Measurements from ENCODE around the gene CADM4.
"Not testable (repeated sequence)": the region's sequence is repeated elsewhere in the genome, so short reads cannot be mapped to it uniquely, and the experiment has no call there.

Gene CADM4

GRCh38 chr19:43605875-43606568 lies 33.6 kb downstream of the CADM4 start:
- DNase-seq = no peak

DNA sequence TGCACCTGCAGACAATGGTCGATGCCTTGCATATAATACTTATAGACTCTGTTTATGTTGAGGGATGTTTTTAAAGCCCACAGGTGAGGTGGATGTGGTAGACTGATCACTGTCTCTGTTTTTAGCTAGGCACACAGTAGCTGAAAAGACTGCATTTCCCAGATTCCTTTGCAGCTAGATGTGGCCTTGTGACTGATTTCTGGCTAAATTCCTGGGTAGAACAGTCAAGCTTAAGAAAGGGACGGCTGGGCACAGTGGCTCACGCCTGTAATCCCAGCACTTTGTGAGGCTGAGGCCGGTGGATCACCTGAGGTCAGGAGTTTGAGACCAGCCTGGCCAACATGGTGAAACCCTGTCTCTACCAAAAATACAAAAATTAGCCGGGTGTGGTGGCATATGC lies 39.3 kb downstream of the CADM4 start:
- DNase-seq = not testable (repeated sequence)

GRCh38 chr19:43599635-43600295 lies 39.9 kb downstream of the CADM4 start:
- DNase-seq = no peak

DNA sequence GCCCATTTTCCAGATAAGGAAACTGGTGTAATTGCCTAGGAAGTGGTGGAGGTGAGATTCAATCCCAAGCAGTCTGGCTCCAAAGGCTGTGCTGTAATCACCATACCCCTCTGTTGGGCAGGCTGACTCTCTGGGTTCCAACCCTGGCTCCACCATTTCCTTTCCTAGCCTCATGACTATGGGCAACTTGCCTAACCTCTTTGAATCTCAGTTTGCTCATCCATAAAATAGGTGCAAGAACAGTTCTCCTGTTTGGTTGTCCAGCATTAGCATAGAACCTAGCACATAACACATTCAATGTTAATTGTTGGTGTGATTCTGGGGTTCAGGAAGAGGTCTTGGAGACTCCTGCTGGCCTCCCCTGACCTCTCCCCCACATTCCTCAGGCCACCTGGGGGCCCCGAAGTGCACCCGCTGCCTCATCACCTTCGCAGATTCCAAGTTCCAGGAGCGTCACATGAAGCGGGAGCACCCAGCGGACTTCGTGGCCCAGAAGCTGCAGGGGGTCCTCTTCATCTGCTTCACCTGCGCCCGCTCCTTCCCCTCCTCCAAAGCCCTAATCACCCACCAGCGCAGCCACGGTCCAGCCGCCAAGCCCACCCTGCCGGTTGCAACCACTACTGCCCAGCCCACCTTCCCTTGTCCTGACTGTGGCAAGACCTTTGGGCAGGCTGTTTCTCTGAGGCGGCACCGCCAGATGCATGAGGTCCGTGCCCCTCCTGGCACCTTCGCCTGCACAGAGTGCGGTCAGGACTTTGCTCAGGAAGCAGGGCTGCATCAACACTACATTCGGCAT lies 41.0 kb downstream of the CADM4 start:
- DNase-seq = no peak

DNA sequence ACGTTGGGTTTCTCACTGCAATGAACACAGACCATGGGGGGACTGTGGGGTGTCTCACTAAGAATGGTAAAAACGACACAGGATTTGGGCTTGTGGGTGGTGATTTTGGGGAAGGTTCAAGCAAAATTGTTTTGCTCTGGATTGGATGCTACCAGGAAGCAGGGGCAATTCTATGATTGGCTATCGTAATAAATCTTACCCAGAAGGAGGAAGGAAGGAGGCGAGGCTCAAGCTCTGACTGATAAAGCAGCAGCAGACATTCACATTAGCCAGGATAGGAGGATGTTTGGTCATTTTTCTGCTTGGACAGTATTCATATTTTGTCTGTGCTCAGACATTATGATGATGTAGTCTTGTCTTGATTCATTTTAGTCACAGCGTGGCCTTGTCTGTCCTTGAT lies 41.8 kb downstream of the CADM4 start:
- no peak for DNase-seq

- DNase-seq = no peak
Measured at GRCh38 chr19:43596842-43597461, 42.7 kb downstream of the CADM4 start.

DNA sequence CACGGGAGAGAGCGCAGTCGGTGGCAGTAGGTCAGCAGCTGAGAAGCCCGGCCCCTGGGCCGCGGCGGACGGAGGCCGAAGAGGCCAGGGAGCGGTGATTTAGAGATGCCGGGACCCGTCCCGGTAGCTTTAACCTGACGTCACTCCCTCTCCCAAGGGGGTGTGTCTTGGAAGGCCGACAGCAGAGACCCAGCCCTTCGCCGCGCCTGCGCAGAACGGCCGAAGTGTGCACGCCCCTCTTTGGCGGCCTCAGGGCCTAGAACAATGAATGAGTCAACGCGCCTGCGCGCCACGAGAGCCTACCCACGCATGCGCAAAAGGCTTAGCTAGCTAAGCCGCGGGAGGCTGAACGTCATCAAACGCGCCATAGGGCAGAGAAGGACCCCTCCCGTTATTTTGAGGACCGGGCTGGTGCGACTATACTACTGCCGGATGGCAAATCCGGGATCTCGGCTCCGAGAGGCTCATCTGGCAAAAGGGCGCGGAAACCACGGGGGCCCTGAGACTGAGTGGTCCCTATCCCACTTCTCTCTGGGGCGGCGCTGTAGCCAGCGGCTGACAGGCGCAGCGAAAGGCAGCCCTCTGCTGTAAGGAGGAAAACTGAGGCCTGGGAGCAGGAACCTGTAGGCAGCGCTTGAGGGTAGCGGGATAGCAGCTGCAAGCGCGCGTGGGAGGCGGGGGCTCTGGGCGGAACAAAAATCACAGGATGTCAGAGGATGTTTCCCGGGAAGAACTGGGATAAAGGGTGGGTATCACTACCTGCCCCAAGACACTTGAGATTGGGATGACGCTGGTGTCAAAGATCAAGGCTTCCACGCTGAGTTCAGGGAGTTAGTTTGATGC lies 43.4 kb downstream of the CADM4 start, which contains the start of the genes IRGQ and ZNF576:
Gene IRGQ (minus strand): TSS at position 136 of the 843 bp plus-strand sequence. CDS start 796 bp downstream, outside the sequence.
Gene ZNF576 (plus strand): TSS at position 597 of the 843 bp plus-strand sequence. CDS start 514 bp downstream, outside the sequence.
- DNase-seq = peak; percentile 98

DNA sequence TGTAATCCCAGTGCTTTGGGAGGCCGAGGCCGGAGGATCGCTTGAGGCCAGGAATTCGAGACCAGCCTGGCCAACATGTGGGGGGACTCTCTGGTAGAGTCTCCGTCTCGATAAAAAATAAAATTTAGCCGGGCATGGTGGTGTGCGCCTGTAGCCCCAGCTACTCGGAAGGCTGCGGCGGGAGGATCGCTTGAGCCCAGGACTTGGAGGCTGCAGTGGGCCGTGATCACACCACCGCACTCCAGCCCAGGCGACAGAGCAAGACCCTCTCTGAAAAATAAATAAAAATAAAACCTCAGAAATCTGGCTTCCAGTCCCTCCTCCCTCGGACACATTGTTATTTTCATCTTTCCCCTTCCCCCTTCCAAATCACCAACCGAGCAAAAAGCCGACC lies 44.0 kb downstream of the CADM4 start:
- no peak for DNase-seq

DNA sequence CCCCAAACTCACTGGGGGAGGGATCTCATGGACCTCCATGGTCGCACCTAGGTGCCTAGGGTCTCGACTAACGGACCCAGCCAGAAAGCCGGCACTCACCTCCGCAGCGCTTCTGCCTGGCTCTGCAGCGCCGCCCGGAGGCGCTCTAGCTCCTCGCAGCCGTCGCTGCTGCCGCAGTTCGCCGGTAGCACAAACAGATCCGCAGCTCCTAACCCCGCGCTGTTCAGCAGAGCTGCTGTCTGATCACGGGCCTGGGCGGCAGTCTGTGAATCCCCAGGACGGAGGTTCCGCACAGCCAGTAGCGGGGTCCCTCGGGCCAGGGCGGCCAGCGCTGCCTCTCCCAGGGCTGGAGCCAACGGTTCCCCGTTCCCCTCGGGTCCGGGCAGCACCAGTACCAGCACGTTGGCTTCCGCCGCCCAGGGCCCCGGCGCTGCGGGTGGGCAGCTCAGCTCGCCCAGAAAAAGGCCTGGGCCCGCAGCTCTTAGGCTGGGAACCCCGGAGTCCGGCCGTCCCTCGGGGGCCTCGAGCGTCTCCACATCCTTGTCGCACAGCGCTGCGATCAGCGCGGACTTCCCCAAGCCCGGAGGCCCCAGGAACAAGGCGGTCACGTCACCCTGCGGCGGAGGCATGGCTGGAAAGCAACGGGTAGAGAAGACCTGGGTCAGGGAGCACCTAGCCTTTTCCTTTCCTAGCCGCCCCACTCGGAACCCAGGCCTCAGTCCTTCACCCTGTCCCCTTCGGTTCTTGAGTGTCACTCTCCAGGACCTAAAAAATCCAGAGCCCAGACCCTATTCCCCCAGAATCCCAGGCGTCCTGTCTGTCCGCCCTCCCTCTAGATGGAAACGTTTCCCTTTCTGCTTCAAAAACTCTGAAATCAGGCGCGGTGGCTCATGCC lies 44.7 kb downstream of the CADM4 start:
- peak; percentile 19 for DNase-seq

DNA sequence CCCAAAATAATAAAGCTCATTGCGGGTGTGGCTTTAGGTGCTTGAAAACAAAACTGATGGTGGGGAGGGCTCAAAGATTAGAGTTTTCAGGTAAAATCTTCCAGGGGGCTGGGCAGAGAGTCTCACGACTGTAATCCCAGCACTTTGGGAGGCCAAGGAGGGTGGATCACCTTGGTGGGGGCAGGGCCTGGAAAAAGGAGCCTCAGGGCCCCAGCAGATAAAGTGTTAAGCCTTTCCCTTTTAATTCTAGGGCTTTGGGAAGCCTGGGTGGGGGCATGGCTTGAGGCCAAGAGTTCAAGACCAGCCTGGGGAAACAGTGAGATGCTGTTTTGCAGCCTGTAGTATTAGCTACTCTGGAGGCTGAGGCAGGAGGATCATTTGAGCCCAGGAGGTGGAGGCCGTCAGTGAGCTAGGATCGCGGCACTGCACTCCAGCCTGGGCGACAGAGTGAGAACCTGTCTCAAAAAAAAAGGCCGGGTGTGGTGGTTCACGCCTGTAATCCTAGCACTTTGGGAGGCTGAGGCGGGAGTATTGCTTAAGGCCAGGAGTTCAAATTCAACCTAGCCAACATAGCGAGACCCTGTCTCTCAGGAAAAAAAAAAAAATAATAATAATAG lies 45.5 kb downstream of the CADM4 start:
- no peak for DNase-seq

DNA sequence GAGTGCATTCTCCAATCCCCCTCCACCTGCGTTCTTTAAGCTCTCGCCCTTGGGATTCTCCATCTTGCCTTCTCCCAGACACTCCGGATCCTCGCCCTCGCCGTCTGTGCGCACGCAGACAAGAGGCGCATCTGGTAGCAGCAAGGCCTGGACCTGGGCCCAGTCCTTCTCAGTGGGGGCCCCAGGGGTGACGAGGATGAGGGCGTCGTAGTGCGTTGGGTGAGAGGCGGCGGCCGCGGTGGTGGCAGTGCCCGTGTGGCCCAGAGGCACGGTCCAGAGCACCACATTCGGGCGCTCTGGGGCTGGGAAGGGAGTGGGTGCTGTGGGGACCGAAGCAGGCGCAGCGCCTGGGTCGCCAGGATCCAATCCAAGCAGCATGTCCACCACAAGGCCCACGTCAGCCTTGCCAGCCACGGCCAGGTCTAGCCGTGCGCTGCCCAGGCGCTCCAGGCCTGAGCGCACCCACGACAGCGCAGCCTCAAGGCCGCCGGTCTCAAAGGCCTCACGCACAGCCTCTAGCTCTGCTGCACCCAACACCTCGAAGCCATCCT lies 46.8 kb downstream of the CADM4 start:
- no peak for DNase-seq

- no peak for DNase-seq
Measured at GRCh38 chr19:43591904-43592772, 47.5 kb downstream of the CADM4 start.

DNA sequence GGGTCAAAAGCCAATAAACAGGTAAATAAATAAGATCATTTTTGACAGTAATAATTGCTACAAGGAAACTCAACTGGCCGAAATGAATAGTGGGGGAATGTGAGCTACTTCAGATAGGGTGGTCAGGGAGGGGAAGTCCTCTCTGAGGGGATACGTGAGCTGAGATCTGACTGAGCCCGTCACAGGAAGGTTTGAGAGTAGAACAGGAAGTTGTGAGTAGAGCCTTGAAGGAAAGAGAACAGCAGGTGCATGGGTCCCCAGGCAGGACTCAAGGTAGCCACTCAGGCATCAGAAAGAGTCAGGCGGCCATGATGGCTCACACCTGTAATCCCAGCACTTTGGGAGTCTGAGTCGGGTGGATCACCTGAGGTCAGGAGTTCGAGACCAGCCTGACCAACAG lies 50.0 kb downstream of the CADM4 start:
- no peak for DNase-seq

- no peak for DNase-seq
Measured at GRCh38 chr19:43589277-43589676, 50.4 kb downstream of the CADM4 start.

DNA sequence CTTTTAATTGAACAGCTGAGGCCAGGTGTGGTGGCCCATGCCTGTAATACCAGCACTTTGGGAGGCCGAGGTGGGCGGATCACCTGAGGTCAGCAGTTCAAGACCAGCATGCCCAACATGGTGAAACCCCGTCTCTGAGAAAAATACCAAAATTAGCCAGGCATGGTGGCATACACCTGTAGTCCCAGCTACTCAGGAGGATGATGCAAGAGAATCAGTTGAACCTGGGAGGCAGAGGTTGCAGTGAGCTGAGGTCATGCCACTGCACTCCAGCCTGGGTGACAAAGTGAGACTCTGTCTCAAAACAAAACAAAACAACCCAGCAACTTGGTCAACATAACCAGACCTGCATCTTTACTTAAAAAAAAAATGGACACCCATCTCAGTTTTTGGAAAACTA lies 52.6 kb downstream of the CADM4 start:
- not testable (repeated sequence) for DNase-seq

DNA sequence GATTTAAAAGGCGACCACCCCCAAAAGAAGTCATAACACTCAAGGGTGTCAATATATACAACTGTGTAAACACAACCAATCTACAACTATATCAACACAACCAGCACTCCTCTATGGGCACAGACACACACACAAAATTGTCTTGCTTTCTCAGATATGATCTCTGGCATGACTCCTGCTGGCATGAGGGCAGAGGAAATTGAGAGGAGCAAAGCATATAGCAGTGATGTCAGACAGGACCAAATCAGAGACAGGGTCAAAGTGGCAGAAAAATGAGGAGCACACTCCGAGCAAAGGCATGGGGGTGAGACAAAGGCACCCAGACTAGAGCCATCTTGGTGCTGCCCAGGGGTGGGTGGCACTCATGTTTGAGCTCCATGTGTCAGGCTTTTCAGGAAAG lies 53.3 kb downstream of the CADM4 start:
- no peak for DNase-seq

DNA sequence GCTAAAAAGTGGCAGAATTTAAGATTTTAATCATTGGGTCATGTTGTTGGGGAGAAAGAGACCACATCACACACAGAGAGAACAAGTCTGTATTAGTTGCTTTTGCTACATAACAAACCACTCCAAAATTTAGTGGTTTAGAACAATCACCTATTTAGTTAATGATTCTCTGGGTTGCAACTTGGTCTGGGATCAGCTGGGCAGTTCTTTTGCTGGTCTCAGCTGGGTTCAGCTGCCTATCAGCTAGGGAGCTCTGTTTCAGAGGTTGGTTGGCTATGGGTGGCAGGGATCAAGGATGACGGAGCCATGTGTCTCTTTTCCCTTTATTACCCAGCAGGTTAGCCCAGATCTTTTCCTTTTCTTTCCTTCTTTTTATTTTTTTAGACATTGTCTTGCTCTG lies 55.2 kb downstream of the CADM4 start:
- no peak for DNase-seq

DNA sequence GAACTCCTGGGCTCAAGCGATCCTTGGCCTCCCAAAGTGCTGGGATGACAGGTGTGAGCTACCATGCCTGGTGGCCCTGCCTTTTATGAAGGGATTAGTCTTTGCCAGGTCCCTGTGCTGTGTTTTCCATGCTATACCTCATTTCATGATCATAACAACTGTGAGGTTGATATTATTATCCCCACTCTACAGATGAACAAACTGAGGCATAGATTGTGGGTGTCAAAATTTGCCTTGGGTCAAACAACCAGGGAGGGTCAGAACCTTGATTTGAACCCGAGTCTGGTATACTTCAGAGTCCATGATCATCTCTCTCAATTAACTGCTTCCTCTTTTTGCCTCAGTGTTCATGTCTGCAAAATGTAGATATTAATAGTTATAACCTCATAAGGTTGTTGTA lies 57.2 kb downstream of the CADM4 start:
- no peak for DNase-seq

GRCh38 chr19:43581467-43581866 lies 58.2 kb downstream of the CADM4 start:
- DNase-seq = no peak

Data from NCI-H510A treated with DMSO at 0.1 percent for 48 hours (cell line).